ENCODE data around the gene ITPR3.
"Not testable (repeated sequence)": the region's sequence is repeated elsewhere in the genome, so short reads cannot be mapped to it uniquely, and the experiment has no call there.

Gene ITPR3

GRCh38 chr6:33591424-33592032, 29.6 kb upstream of the ITPR3 start:
- no peak for DNase-seq

DNA sequence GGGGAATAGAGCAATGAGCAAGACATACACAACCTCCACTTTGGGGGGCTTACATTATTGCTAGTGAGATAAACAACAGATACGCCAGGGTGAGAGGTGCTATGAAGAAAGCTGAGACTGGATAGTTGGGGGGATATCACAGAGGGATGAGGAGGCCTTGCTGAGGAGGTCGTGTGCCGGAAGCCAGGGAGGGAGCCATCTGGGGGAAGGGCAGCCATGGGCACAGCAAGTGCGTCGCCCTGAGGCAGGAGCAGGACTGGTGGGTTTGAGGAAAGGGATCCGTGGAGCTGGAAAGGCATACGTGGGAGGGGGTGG, 28.9 kb upstream of the ITPR3 start:
- no peak for DNase-seq

GRCh38 chr6:33592595-33593413, 28.3 kb upstream of the ITPR3 start:
- DNase-seq = no peak

- DNase-seq = no peak
Observed at GRCh38 chr6:33593414-33593727, 27.8 kb upstream of the ITPR3 start.

DNA sequence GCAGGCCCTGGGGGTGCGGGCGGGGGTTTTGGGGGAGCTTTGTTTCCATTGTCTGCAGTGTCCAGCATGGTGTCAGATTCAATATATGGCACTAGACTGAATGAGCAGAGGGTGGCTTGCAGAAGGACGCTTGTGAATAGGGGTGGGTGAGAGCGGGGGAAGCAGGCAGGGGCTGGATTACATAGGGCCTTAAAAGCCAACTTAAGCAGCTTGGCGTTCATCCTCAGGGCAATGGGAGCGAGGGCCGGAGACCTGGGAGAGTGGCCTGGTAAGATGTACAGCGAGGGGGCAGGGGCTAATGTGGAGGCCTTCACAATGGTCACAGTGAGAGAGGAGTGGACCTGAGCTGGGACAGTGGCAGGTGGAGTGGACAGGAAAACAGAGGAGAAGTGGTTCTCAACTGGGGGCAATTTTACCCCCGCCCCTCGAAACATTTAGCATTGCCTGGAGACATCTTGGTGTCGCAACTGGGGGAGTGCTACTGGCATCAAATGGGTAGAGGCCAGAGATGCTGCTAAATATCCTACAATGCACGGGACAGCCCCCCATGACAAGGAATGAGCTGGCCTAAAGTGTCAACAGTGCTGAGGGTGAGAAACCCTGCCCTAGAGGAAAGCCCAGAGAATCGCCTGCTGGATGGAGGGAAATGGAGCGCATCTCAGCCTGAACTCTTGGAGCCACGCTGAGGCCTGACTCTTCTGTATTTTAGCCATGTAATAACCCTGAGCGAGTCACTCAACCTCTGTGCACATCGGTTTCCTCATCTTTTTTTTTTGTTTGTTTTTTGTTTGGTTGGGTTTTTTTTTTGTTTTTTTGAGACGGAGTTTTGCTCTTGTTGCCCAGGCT, 25.9 kb upstream of the ITPR3 start:
- DNase-seq = no peak

DNA sequence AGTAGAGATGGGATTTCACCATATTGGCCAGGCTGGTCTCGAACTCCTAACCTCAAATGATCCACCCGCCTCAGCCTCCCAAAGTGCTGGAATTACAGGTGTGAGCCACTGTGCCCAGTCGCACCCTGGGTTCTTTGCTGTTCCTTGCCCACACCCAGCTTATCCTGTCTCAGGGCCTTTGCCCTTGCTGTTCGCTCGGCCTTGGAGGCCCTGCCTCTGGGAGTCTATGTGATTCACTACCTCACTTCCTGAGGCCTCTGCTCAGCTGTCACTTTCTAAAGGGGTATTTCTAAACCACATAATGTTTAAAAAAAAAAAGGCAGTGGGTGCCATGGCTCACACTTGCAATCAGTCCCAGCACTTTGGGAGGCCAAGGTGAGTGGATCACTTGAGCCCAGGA, 24.2 kb upstream of the ITPR3 start:
- not testable (repeated sequence) for DNase-seq

DNA sequence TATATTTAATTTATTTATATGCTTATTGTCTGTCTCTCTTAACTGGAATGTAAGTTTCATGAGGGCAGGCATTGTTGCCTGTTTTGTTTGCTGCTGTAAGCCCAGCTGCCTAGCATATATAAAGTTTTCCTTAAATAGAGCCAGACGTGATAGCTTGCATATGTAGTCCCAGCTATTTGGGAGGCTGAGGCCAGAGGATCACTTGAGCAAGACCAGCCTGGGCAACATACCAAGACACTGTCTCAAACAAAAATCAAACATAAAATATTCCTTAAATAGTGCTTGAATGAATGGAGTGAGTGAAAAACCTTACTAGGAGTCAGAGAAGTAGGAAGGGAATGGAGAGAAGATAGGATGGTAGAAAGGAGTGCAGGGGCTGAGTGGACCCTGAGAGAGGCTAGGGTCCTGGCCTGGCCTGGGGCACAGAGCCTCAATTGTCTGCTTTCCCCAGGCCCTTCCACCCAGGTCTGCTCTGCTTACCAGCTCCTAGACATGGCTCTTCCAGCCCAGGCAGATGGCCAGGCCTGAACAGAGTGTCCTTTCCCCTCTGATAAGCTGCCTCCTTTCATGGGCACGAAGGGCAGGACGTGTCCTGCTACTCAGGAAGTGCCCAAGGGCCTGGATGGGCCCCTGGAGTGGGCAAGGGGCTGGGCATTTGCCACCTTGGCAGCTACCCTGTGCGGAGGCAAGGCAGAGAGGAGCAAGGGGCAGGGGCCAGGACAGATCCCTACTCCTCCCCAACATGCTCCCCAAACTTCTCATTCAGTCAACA, 23.4 kb upstream of the ITPR3 start:
- DNase-seq = no peak

- no peak for DNase-seq
Observed at GRCh38 chr6:33599413-33599938, 21.6 kb upstream of the ITPR3 start.

DNA sequence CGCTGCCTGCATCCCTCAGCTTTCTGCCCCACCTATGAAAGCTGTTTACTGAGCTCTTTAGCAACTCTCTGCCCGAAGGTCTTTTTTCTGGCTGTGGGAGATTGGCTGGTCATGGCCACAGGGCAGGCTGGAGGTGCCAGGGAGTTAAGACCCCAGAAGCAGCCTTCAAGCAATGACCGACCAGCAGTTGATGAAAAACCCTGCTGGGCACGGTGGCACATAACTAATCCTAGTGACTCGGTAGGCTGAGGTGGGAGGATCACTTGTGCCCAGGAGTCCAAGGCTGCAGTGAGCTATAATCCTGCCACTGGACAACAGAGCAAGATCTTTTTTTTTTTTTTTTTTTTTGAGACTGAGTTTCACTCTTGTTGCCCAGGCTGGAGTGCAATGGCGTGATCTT, 20.4 kb upstream of the ITPR3 start:
- no peak for DNase-seq

GRCh38 chr6:33602180-33602579, 18.9 kb upstream of the ITPR3 start:
- DNase-seq = no peak

- no peak for DNase-seq
Observed at GRCh38 chr6:33604941-33605854, 15.9 kb upstream of the ITPR3 start.

- DNase-seq = no peak
Observed at GRCh38 chr6:33606642-33607041, 14.5 kb upstream of the ITPR3 start.

GRCh38 chr6:33607126-33607783, 13.9 kb upstream of the ITPR3 start:
- DNase-seq = no peak

- DNase-seq = no peak
Observed at GRCh38 chr6:33607784-33608161, 13.3 kb upstream of the ITPR3 start.

DNA sequence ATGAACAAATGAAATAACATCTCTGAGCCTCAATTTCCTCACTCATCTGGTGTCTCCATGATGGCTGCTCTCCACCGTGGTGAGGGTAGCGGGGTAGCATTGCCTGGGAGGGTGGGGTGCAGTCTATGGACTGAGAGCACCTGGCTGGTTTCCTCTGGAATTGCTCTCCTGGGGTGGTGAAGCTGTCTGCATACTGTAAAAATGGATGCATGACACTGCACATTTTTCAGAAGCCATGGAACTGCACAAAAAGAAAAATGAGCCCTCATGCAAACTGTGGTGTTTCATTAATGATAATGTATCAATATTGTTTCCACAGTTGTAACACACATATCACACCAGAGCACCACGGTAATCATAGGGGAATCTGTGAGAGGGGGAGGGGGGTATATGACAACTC, 12.1 kb upstream of the ITPR3 start:
- no peak for DNase-seq

DNA sequence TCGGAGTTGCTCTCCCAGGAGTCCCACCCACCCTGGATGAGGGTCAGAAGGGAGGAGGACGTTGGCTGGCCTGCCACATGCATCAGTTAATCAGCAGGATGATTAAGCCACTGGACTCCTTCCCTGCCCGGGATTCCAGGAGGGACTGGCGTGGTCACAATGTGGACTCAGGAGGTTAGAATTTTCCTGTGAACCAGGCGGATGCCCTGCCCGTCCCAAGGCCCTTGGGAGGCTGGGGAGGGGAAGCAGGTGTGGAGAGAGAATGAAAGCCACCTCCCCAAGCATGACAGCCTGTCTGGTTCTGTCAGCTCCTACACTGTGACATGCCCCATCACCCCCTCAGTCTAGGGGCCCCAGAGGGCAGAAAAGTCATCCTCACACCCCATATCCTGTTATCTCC, 11.6 kb upstream of the ITPR3 start:
- DNase-seq = no peak

DNA sequence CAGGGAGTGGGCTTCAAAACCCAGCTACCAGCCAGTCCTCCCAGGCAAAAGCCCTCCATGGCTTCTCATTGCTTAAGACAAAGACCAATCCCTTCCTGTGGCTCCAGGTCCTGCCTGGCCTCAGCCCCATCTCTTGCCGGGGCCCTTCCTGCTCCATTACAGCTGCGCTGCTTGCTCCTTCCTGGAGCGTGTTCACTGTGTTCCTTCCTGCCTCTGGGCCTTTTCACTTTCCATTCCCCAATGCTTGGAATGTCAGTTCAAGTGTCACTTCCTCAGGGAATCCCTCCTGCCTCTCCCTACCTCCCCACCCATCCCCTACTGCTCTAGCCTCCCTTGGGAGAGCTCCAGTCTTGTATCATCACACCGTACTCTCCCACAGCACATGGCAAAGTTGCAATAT, 11.1 kb upstream of the ITPR3 start:
- DNase-seq = no peak

GRCh38 chr6:33610779-33611732, 10.1 kb upstream of the ITPR3 start:
- no peak for DNase-seq

DNA sequence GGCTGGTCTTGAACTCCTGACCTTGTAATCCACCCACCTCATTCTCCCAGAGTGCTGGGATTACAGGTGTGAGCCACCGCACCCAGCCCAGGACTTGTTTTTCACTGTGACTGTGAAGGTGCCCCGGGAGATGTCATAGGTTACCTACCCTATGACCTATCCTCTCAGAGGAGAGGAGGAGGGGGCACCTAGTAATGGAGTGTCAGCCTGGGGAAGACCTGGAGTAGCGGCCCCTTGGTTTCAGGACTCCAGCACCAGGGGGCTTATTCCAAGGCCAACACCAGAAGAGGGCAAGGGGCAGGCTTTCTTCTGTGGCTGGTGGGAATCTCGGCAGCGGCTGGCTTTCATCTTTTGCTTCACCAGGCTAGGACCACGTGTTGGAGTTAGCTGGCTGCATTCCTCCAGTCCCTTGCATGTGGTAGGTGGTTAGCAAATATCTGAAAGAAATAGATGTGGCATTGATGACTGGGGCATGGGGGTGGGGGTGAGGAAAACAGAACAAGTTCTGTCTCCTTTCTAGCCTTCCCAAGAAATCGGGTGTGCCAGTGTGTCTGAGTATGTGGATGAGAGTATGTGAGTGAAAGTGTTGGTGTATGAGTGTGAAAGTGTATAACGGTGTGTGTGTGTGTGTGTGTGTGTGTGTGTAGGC, 7.9 kb upstream of the ITPR3 start:
- no peak for DNase-seq

DNA sequence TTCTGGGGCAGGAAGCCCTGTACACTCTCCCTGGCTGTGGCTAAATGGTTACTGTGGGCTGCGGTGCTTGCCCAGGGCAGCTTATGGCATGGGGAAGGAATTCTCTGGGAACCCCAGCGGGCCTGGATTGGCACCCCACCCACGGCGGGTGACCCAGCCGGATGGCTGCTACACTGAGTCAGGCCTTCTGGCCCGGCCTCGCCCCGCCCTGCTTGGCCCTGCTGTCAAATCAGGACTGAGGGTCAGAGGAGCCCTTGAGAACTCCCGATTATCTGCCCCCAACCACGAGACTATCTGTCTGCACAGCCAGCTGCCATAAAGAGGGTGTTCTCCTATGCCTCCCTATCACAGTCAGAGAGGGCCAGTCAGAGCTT, 7.3 kb upstream of the ITPR3 start:
- no peak for DNase-seq
